ENCODE data around the gene CRLF2. TPM values are rescaled to one million over a fixed set of nuclear protein-coding genes. Genes with fewer than 3 reads are reported as not detected.

CRLF2 gene
- total and polyA plus RNA-seq, 2 donors from 2014 or later = 1.6 TPM; not detected in 1

DNA sequence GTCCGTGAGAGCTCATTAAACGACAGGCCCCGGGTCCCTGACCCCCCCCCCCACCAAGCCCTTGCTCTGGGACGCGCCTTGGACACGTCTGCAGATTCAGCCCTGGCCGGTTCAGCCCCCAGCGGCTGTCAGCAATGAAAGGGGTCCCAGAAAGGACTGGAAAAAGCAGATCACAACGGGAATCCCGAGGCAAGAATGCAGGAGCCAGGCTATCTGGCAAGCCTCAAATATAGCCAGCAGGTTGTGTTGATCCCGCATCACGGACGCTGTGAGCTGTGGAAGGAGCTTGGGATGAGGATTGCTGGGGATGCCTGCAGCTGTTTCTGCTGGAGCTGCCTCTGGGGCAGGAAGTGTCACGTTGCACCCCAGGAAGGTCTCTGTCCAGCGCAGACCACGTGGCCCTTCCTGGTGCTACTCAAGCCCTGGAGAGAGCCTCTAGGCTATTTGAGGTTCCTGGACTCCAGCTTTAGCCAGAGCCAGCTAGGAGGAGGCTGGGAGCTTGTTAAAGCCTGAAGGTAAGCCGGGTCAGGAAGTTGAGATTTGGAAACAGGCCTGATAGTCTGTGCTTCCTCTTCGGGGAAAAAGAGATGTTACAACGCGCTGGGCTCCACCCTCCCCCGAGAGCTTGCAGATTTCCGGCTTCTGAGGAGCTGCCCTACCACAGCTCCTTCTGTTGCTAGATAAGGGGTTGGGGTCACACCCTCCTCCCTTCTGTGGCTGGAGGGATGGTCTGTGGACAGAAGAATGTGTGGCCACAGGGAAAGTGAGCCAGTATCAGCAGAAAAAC is 36.8 kb upstream of the CRLF2 start:
- Histone ChIP-seq H3K4me3 (ENCODE audit: low read length in 3 of 3) (peak overlapping the region in 1 of 3 donors; percentile 32), H3K4me1 (ENCODE audit: control insufficient read depth in 2 of 3, insufficient read depth in 2 of 3, low read depth in 1 of 3, low read length in 3 of 3) (peaks cover 0 to 8% (median 0%) of the 10 kb centered on the region in 3 donors), H3K27ac (ENCODE audit: low read depth in 2 of 2, low read length in 2 of 2) (peak overlapping the region; percentile 13 to 54), H3K36me3 (ENCODE audit: control insufficient read depth in 2 of 3, insufficient read depth in 3 of 3, low read length in 3 of 3) (no peaks in the 10 kb centered on the region), H3K27me3 (ENCODE audit: control insufficient read depth, insufficient read depth, low read length) (no peaks in the 10 kb centered on the region), H3K9me3 (ENCODE audit: control insufficient read depth in 2 of 3, insufficient read depth in 1 of 3, low read length in 3 of 3) (no peaks in the 10 kb centered on the region), H3K9ac (ENCODE audit: low read length in 3 of 3) (no peak overlapping the region)
- intact Hi-C loops (cut with DNase I) = no loop called here
- FAIRE-seq (no peak), DNase-seq (peak in 4 of 5 donors; percentile 66 to 83 (median 81))
- TF ChIP-seq, protein P1, sequence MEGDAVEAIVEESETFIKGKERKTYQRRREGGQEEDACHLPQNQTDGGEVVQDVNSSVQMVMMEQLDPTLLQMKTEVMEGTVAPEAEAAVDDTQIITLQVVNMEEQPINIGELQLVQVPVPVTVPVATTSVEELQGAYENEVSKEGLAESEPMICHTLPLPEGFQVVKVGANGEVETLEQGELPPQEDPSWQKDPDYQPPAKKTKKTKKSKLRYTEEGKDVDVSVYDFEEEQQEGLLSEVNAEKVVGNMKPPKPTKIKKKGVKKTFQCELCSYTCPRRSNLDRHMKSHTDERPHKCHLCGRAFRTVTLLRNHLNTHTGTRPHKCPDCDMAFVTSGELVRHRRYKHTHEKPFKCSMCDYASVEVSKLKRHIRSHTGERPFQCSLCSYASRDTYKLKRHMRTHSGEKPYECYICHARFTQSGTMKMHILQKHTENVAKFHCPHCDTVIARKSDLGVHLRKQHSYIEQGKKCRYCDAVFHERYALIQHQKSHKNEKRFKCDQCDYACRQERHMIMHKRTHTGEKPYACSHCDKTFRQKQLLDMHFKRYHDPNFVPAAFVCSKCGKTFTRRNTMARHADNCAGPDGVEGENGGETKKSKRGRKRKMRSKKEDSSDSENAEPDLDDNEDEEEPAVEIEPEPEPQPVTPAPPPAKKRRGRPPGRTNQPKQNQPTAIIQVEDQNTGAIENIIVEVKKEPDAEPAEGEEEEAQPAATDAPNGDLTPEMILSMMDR (IDR thresholded peaks at IDR 0.05; ENCODE audit: borderline replicate concordance, extremely low read depth, insufficient read depth) = no peak

DNA sequence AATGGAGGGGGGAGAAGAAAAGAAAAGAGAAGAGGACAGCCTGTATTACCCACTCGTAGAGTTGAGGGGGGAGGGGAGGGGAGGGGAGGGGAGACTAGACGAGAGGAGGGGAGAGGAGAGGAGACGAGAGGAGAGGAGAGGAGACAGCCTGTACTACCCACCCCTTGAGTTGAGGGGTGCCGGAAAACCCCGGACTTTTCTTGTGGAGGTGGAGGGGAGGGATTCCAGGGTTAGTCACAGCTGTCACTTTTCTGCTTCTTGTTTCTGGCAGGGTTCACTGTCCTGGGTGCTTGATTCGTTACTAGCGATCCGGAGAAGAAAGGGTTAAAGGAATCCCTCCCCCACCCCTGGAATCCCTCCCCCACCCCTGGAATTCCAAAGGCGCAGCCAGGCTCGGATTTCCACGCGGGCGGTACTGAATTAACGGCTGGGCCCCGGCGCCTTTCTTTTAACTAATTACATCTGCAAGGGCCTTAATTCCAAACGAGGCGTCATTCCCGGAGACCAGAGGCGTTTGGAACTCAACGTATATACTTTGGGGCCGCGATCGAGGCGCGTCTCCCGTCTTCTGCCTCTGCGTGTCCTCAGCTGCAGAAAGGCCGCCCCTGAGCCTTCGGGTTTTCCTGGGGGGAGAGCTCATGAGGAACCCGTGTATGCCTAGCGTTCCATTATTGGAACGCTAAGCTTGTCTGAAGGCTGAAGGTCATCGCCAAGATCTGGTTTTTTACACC is 36.0 kb upstream of the CRLF2 start:
- Histone ChIP-seq H3K27me3 (ENCODE audit: control insufficient read depth, insufficient read depth, low read length) (no peaks in the 10 kb centered on the region), H3K27ac (ENCODE audit: low read depth in 2 of 2, low read length in 2 of 2) (no peak overlapping the region), H3K4me1 (ENCODE audit: control insufficient read depth in 2 of 3, insufficient read depth in 2 of 3, low read depth in 1 of 3, low read length in 3 of 3) (peaks cover 0 to 8% (median 0%) of the 10 kb centered on the region in 3 donors), H3K36me3 (ENCODE audit: control insufficient read depth in 2 of 3, insufficient read depth in 3 of 3, low read length in 3 of 3) (no peaks in the 10 kb centered on the region), H3K9ac (ENCODE audit: low read length in 3 of 3) (no peak overlapping the region), H3K9me3 (ENCODE audit: control insufficient read depth in 2 of 3, insufficient read depth in 1 of 3, low read length in 3 of 3) (no peaks in the 10 kb centered on the region), H3K4me3 (ENCODE audit: low read length in 3 of 3) (peak overlapping the region in 1 of 3 donors; percentile 32)
- no peak for FAIRE-seq
- TF ChIP-seq, protein P1 (IDR thresholded peaks at IDR 0.05; ENCODE audit: borderline replicate concordance, extremely low read depth, insufficient read depth) = no peak
- DNase-seq = peak in 4 of 5 donors; percentile 83 to 91 (median 86)
- intact Hi-C loops (cut with DNase I) = no loop called here

DNA sequence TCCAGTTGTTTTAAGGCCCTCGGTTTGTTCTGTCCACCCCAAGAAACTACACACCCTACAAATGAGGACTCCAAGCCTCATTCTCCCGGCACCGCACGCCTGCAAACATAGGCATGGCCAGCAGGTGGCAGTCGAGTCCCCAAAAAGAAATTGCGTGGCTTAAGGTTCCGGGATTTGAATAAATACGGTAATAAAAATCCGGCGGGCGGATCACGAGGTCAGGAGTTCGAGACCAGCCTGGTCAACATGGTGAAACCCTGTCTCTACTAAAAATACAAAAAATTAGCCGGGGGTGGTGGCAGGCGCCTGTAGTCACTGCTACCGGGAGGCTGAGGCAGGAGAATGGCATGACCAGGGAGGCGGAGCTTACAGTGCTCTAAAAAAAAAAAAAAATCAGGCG is 34.4 kb upstream of the CRLF2 start:
- no peak overlapping the region for H3K27ac ChIP-seq (ENCODE audit: low read depth in 2 of 2, low read length in 2 of 2)
- TF ChIP-seq, protein P1 (IDR thresholded peaks at IDR 0.05; ENCODE audit: borderline replicate concordance, extremely low read depth, insufficient read depth) = peak; percentile 84
- no peaks in the 10 kb centered on the region for H3K36me3 ChIP-seq (ENCODE audit: control insufficient read depth in 2 of 3, insufficient read depth in 3 of 3, low read length in 3 of 3)
- no peak overlapping the region for H3K9ac ChIP-seq (ENCODE audit: low read length in 3 of 3)
- H3K9me3 ChIP-seq (ENCODE audit: control insufficient read depth in 2 of 3, insufficient read depth in 1 of 3, low read length in 3 of 3) = no peaks in the 10 kb centered on the region
- intact Hi-C loops (cut with DNase I) = no loop called here
- no peak for FAIRE-seq
- DNase-seq = peak; percentile 74 to 88 (median 76)
- H3K27me3 ChIP-seq (ENCODE audit: control insufficient read depth, insufficient read depth, low read length) = no peaks in the 10 kb centered on the region
- H3K4me1 ChIP-seq (ENCODE audit: control insufficient read depth in 2 of 3, insufficient read depth in 2 of 3, low read depth in 1 of 3, low read length in 3 of 3) = peaks cover 0 to 8% (median 0%) of the 10 kb centered on the region in 3 donors
- H3K4me3 ChIP-seq (ENCODE audit: low read length in 3 of 3) = no peak overlapping the region

All from kidney (tissue), 14 donors.